PC-9 (cell line): Measurements from ENCODE around the gene CEACAM1. TPM values are rescaled to one million over a fixed set of nuclear protein-coding genes. Genes with fewer than 3 reads are reported as not detected.

ENCODE experiments used
- BruUV-seq: library from RNA; stranded (reverse); fragments of 400-500 nt; replicated peaks from 2 replicates; lab custom pipeline; 2021; lab: Mats Ljungman, UMichigan
- CTCF ChIA-PET: fragments of 300-600 bp; sonication (Branson Sonifier 250); formaldehyde crosslinking; loops from one replicate; lab custom pipeline; 2022; ENCODE audit warnings: antibody characterized with exemption; lab: Charles Lee
- POLR2A ChIA-PET: fragments of 300-600 bp; sonication (Branson Sonifier 250); formaldehyde crosslinking; loops from one replicate; lab custom pipeline; 2022; ENCODE audit warnings: antibody characterized with exemption; ENCODE audit not compliant: unreplicated experiment; lab: Charles Lee
- DNase-seq, 2 experiments: peaks; one replicate each; pipeline versions ENCODE4 v3.0.0 to v3.0.0-alpha.2; 2015 to 2022; ENCODE audit warnings: mixed read lengths in 1 of 2
- H2AFZ ChIP-seq: fragments of 200-600 bp; sonication (generic); 2 replicates; pipeline ENCODE4 v1.8.1; 2017; ENCODE audit warnings: antibody characterized with exemption
- H3F3A ChIP-seq: fragments of 200-600 bp; sonication (generic); 2 replicates; pipeline ENCODE4 v1.8.1; 2017; ENCODE audit warnings: antibody characterized with exemption, mild to moderate bottlenecking, low read depth; ENCODE audit not compliant: insufficient read depth
- H3K27ac ChIP-seq: fragments of 200-600 bp; sonication (generic); 2 replicates; pipeline ENCODE4 v1.6.1; 2016; ENCODE audit warnings: mixed run types
- H3K27me3 ChIP-seq: fragments of 200-600 bp; sonication (generic); 2 replicates; pipeline ENCODE4 v1.6.1; 2016; ENCODE audit warnings: low read depth, mixed run types; ENCODE audit not compliant: insufficient read depth
- H3K36me3 ChIP-seq: fragments of 200-600 bp; sonication (generic); 2 replicates; pipeline ENCODE4 v1.6.1; 2016; ENCODE audit warnings: low read depth, mixed run types
- H3K4me1 ChIP-seq: fragments of 200-600 bp; sonication (generic); replicated peaks from 2 replicates; pipeline ENCODE4 v1.6.1; 2016; ENCODE audit warnings: mixed run types; ENCODE audit not compliant: insufficient read depth
- H3K4me2 ChIP-seq: fragments of 200-600 bp; sonication (generic); 2 replicates; pipeline ENCODE4 v1.6.1; 2017; ENCODE audit warnings: mixed run types
- H3K4me3 ChIP-seq: fragments of 200-600 bp; sonication (generic); 2 replicates; pipeline ENCODE4 v1.6.1; 2016; ENCODE audit warnings: mixed run types
- H3K79me2 ChIP-seq: fragments of 200-600 bp; sonication (generic); 2 replicates; pipeline ENCODE4 v1.6.1; 2017; ENCODE audit warnings: low read depth, mixed run types
- H3K9me2 ChIP-seq: fragments of 200-600 bp; sonication (generic); 2 replicates; pipeline ENCODE4 v1.8.1; 2017; ENCODE audit warnings: mild to moderate bottlenecking; ENCODE audit not compliant: insufficient read depth
- H3K9me3 ChIP-seq: fragments of 200-600 bp; sonication (generic); 2 replicates; pipeline ENCODE4 v1.8.1; 2016; ENCODE audit warnings: low read depth; ENCODE audit not compliant: insufficient read depth
- H4K20me1 ChIP-seq: fragments of 200-600 bp; sonication (generic); 2 replicates; pipeline ENCODE4 v1.8.1; 2017; ENCODE audit not compliant: insufficient read depth
- CTCF ChIP-seq: fragments of 200-600 bp; sonication (generic); conservative IDR thresholded peaks from 2 replicates; pipeline ENCODE4 v1.6.1; 2017; ENCODE audit warnings: mixed run types, antibody characterized with exemption, mild to moderate bottlenecking, moderate library complexity
- EZH2 ChIP-seq: fragments of 200-600 bp; sonication (generic); IDR thresholded peaks from 2 replicates; pipeline ENCODE4 v1.8.0; 2017; ENCODE audit warnings: antibody characterized with exemption, low read depth
- intact Hi-C: fragments of 100-400 bp; cut with micrococcal nuclease; formaldehyde crosslinking; loops from one replicate; pipeline ENCODE4 v1.10.0; 2022; ENCODE audit not compliant: unreplicated experiment
- total RNA-seq: library from RNA; stranded (reverse); gene quantifications from 2 replicates; pipeline ENCODE4 v1.2.3, GENCODE V29; 2021

CEACAM1 gene
- total RNA-seq, 1 experiment from 2014 or later = 1.6 TPM

DNA sequence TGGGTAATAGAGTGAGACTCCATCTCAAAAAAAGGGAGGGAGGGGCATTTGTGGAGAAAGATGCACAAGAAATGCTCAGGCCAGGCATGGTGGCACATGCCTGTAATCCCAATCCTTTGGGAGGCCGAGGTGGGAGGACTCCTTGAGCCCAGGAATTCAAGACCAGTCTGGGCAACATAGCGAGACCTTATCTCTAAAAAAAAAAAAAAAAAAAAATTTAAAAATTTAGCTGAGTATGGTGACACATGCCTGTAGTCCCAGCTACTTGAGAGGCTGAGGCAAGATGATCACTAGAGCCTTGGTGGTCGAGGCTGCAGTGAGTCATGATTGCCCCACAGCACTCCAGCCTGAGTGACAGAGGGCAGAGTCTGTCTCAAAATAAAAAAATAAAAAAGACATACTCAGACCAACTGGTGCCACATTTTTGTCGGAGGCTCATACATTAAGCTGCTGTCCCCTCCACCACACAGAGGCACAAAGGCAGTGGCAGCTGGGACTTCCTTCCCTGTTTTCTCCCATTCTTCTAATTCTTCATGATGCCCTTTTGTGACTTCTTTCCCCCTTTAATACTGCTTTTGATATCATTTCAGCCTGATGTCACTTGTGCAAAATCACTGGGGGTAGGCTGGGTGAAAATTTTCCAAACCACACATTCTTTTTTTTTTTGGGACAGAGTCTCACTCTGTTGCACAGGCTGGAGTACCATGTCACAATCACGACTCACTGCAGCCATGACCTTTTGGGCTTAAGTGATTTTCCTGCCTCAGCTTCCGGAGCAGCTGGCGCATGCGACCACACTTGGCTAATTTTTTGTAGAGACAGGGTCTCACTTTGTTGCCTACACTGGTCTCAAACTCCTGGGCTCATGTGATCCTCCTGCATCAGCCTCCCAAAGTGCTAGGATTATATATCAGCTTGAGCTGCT lies 58.7 kb downstream of the CEACAM1 start:
- Histone ChIP-seq H3K36me3 (no peaks in the 10 kb centered on the region), H3F3A (peaks cover 53% of the 10 kb centered on the region), H3K4me2 (peak overlapping the region; percentile 29; the same call in 1 of the 2 replicates), H3K9me2 (no peaks in the 10 kb centered on the region), H3K27ac (no peak overlapping the region), H3K4me1 (peaks cover 47% of the 10 kb centered on the region), H4K20me1 (no peaks in the 10 kb centered on the region), H3K4me3 (no peak overlapping the region), H3K27me3 (no peaks in the 10 kb centered on the region), H3K9me3 (no peaks in the 10 kb centered on the region), H2AFZ (no peak overlapping the region), H3K79me2 (no peaks in the 10 kb centered on the region)
- TF ChIP-seq EZH2 (no peak), CTCF (no peak)
- POLR2A ChIA-PET = no interaction called here
- CTCF ChIA-PET = interaction anchor here (0.7 to 1.2 kb wide), 2 partner anchors 28 to 224 kb away, joined by 4 to 5 read pairs; no protein-coding TSS in a partner anchor
- BruUV-seq = no TSS peak
- DNase-seq = peak in 1 of 2 experiments; percentile 43
- intact Hi-C loops = no loop called here

GRCh38 chr19:42468273-42468796 lies 59.9 kb downstream of the CEACAM1 start:
- Histone ChIP-seq H2AFZ (no peak overlapping the region), H3K27ac (peak overlapping the region; percentile 60; the same call in 1 of the 2 replicates), H4K20me1 (no peaks in the 10 kb centered on the region), H3K4me1 (peaks cover 47% of the 10 kb centered on the region), H3K79me2 (no peaks in the 10 kb centered on the region), H3K9me2 (no peaks in the 10 kb centered on the region), H3K36me3 (no peaks in the 10 kb centered on the region), H3K4me3 (no peak overlapping the region), H3K4me2 (peak overlapping the region; percentile 6; the same call in 1 of the 2 replicates), H3K27me3 (no peaks in the 10 kb centered on the region), H3F3A (peaks cover 53% of the 10 kb centered on the region), H3K9me3 (no peaks in the 10 kb centered on the region)
- TF ChIP-seq CTCF (no peak), EZH2 (no peak)
- peak; percentile 36 to 87 for DNase-seq
- intact Hi-C loops = no loop called here
- ChIA-PET POLR2A (no interaction called here), CTCF (no interaction called here)
- no TSS peak for BruUV-seq

GRCh38 chr19:42467183-42467760 lies 61.0 kb downstream of the CEACAM1 start:
- intact Hi-C loops = no loop called here
- Histone ChIP-seq H4K20me1 (no peaks in the 10 kb centered on the region), H3K27ac (no peak overlapping the region), H3K4me2 (no peak overlapping the region), H3F3A (peaks cover 46% of the 10 kb centered on the region), H3K4me3 (no peak overlapping the region), H3K9me3 (no peaks in the 10 kb centered on the region), H3K9me2 (no peaks in the 10 kb centered on the region), H3K4me1 (peaks cover 38% of the 10 kb centered on the region), H2AFZ (no peak overlapping the region), H3K79me2 (no peaks in the 10 kb centered on the region), H3K36me3 (no peaks in the 10 kb centered on the region), H3K27me3 (no peaks in the 10 kb centered on the region)
- BruUV-seq = no TSS peak
- CTCF ChIA-PET = interaction anchor here (0.6 kb wide), 1 partner anchor 22 kb away, joined by 3 read pairs; no protein-coding TSS in a partner anchor
- TF ChIP-seq EZH2 (no peak), CTCF (no peak)
- POLR2A ChIA-PET = interaction anchor here (0.7 kb wide), 1 partner anchor 9 kb away, joined by 3 read pairs; no protein-coding TSS in a partner anchor
- DNase-seq = no peak
